Activated CD8-positive, alpha-beta memory T cell treated with anti-CD3 and anti-CD28 coated beads, Interleukin-2, amount 50 U/mL, for 1 hour (primary cell): ENCODE results near the gene DMRT3.
"Not testable (repeated sequence)": the region's sequence is repeated elsewhere in the genome, so short reads cannot be mapped to it uniquely, and the experiment has no call there.

Experiments used
- DNase-seq: peaks from one replicate; pipeline ENCODE4 v3.0.0-alpha.2; 2020; ENCODE audit errors: extremely low read depth

The DMRT3 gene

DNA sequence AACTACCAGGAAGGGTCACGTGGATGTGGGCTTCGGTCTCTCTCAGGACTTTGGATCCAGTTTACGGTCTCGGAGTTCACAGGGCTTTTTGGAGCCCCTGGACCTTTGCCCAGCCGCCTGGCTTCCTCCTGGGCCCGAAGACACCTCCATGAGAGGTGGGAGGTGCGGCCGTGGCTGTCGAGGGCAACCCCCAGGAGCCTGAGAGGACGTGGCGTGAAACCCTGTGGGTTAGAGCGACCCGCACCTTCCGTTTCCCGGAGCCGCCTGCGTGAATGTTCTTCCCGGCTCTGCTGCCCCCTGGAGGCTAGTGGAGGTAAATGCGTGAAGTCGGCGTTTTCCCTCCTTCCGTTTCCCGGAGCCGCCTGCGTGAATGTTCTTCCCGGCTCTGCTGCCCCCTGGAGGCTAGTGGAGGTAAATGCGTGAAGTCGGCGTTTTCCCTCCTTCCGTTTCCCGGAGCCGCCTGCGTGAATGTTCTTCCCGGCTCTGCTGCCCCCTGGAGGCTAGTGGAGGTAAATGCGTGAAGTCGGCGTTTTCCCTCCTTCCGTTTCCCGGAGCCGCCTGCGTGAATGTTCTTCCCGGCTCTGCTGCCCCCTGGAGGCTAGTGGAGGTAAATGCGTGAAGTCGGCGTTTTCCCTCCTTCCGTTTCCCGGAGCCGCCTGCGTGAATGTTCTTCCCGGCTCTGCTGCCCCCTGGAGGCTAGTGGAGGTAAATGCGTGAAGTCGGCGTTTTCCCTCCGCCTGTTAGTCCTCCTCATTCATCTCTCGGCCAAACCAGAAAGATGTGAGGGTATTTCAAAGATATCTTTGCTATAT, 22.1 kb downstream of the DMRT3 start:
- not testable (repeated sequence) for DNase-seq

DNA sequence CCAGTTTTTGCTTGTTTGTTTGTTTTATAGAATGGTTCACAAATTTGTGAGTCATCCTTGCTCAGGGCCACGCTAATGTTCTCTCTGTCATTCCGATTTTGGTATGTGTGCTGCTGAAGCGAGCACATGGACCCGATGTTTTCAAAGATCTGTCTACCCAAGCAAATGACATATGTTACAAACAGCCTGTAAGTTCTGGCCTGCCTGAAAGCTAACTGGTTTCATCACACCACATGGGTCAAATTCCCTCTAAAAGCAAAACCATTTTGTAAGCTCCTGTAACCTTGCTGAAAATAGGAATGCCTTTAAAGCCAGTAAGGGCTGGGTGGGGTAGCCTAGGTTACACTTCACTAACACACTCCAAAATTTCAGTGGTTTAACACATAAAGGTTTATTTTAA, 25.4 kb downstream of the DMRT3 start:
- DNase-seq, result no peak

GRCh38 chr9:1002678-1003077, 26.2 kb downstream of the DMRT3 start:
- no peak for DNase-seq

GRCh38 chr9:1005043-1005667, 28.7 kb downstream of the DMRT3 start:
- no peak for DNase-seq

DNA sequence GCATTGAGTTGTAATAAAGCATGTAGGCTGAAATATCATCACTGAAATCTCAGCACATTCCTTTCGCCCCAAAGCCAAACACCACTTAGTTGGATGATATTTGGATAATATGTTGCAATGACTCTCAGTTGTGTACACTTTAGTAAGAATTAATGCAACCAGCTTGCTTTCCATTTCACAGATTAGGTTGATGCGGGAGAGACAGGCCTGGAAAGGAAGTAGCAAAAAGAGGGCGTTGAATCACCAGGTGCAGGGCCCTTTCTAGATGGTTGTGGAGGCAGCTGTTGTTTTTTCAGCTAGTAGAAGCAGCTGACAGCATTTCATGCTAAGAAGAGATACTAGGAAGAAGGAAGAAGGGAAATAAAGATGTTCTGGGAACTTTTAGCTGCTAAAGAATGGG, 30.9 kb downstream of the DMRT3 start:
- DNase-seq, result no peak

DNA sequence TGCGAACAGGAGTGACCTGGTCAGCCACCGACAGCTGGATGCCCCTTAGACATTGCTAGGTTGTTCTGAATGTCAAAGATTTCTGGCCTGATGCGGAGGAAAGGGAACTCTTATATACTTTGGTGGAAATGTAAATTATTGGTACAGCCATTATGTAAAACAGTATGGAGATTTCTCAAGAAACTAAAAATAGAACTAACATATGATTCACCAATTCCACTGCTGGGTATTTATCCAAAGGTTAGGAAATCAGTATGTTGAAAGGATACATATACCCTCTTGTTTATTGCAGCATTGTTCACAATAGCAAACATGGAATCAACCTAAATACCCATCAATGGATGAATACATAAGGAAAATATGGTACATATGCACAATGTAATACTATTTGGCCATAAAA, 31.8 kb downstream of the DMRT3 start:
- DNase-seq, result no peak

DNA sequence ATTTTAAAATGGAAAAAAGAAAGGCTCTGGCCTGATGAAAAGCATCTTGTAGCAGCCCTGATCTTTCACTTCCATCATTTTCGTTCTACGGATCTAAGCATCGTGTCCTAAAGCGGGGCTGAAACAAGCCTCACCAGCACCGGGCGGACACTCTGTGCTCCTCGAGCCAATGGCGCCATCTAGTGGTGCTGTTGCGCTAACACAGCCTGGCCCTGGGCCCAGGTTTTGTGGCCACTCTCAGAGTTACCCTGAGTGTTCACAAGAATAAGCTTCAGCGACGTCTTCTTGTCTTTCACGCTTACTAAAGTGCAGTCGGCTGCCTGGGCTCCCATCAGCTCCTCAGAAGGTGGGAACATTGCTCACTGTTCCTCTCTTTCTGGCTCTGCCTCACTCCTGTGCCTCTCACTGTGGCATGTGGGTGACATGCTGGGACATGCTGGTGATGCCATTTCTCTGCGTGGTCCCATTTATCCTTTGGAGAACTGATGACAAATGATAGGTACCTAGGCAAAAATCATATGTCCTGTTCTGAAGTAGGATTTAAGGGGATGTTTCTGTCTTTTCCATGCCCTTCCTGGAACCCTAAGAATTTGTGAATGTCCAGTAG, 32.7 kb downstream of the DMRT3 start:
- no peak for DNase-seq

DNA sequence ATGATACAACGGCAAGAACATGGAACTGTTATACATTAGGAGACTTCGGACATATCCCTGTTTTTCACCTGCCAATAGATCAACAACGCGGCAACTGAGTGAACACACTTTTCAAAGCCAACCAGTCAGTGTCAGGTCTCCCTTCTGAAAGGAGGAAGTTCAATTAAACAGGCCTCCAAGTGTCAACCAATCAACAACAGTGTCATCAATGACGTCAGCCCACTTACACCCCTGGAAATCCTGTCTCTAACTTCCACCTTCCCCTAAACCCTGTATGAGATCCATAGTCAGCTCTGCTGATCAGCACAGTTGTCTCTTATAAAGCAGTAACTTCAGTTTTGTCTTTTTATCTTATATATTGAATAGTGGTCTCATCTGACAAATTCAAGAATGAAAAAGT, 36.6 kb downstream of the DMRT3 start:
- no peak for DNase-seq

DNA sequence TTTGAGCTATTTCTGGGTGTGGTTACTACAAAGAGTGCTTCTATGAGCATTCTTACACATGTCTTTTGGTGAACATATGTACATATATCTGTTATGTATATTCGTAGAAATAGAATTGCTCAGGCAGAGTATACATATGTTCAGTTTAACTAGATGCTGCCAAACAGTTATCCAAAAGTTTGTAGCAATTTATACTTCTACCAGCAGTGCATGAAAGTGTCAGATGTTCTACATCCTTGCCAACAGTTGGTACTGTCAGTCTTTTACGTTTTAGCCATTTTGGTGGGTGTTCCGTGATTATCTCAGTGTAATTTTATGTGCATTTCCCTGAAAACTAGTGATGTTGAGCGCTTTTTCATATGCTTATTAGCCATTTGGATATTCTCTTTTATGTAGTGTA, 37.8 kb downstream of the DMRT3 start:
- DNase-seq, result no peak

DNA sequence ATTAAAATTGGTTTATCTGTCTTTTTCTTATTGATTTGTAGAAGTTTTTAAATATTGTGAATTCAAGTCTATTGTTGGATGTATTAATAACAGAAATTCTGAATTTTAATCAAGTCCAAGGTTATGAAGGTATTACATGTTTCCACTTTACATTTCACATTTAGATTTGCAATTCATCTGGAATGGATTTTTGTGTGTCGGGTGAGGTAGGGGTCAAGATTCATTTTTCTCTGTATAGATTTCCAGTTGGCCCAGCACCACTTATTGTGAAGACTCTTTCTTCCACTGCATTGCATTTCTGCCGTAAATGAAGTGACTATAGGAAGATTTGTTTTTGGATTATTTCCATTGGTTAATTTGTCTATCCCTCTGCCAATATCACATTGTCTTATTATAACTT, 38.2 kb downstream of the DMRT3 start:
- no peak for DNase-seq

DNA sequence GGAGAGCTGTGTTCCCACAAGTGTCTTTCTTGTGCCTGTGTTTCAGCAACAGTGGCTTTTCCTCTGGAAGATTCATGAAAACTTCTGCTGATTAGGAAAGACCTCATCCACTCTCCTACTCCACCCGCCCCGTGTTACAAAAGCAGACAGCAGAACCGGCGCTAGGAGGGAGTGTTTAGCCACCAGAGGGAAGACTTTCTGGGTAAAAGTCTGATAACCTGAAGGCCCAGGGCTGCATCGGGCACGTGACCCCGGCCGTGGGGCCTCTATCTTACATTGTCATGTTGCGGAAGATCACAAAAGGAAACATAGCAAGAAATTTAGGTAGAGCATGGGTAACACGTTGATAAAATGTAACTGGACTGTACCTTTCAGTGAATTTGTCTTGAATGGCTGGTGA, 41.7 kb downstream of the DMRT3 start:
- DNase-seq, result no peak

- no peak for DNase-seq
Observed at GRCh38 chr9:1024112-1024511, 47.7 kb downstream of the DMRT3 start.

DNA sequence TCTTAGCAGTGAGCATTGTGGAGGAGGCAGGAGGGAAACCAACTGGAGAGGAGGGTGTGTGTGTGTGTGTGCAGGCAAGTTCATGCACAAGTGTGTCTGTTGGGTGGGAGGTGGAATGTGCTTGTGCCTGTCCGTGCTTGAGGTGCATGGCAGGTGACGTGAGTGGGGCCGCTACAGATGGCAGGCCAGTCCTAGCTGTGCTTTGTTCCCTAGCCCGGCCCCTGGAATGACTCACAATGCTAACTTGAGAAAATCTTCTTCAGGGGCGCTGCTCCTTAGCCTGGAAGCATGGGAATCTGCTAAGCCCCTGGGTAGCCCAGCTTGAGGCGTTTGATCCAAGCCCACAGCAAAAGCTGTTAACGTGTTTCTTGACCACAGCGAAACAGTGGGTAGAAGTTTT, 48.7 kb downstream of the DMRT3 start:
- no peak for DNase-seq

DNA sequence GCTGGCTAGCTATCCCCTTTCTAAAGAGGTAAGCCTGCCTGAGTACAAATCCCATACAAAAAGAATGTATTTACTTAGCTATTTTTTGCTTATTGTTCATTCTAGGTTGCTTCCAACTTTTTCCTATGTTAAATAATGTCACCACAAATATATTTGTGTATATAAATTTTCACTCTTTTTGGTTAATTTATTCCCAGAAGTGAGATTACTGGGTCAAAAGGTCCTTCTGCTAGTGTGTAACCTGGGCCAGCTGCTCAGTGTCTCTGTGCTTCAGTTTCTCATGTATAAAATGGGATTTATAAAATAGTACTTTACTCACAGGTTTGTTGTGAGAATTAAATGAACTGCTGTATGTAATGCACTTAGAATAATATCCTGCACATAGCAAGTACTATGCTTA, 49.8 kb downstream of the DMRT3 start:
- DNase-seq, result no peak

- DNase-seq, result no peak
Observed at GRCh38 chr9:1028501-1029190, 52.2 kb downstream of the DMRT3 start.

DNA sequence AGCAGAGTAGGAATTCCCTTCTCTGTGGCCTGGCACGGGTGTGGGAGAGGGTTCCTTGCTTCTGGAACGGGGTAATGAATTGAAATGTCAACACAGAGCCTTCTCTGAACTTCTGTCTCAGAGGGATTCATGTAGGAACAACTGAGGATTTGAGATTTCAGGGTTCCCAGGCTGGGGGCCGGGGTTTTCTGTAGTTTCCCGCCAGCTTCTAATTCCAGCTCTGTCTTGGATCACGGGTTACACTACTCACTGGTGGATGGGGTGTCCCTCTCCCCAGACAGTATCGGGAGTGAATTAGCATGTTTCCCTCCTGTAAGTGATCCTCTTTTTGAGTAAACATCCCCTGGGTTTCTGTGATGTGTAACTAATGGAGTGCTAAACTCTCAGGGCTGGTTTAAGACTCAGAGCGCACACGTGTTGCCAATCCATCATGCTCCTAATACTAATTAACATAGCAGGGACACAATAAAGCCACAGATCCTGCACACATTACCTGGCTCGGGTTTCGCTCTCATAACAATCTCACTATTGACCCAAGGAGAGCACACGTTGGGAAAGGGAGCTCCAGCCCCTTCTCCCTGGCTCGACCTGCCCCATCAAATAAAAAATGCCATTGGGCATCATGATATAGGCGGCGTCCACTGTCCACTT, 55.6 kb downstream of the DMRT3 start:
- DNase-seq, result no peak

GRCh38 chr9:1034271-1034670, 57.8 kb downstream of the DMRT3 start:
- DNase-seq, result no peak

DNA sequence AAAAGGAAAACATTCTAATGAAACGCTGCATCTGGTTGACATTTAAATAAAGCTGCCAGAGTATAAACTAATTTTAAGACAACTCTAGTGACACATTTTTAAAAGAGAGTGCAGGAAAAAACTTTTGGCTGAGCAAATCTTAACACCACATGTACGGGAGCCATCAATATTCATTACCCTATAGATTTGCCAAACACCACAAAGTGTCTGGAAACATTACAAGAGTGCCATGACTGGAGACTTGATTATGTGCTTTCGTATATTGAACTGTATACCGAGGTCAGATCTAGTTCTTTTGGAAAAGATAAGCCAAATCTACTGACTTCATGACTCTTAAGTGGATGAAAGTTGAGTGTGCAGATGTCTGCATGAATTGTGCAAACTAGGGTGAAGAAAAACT, 63.1 kb downstream of the DMRT3 start:
- no peak for DNase-seq
